ENCODE results near the gene TTC17. TPM values are rescaled to one million over a fixed set of nuclear protein-coding genes. Genes with fewer than 3 reads are reported as not detected.
"Not testable (repeated sequence)": the region's sequence is repeated elsewhere in the genome, so short reads cannot be mapped to it uniquely, and the experiment has no call there.

The TTC17 gene
- total and polyA plus RNA-seq, 10 donors: 31.1 to 208 (median 109) TPM

DNA sequence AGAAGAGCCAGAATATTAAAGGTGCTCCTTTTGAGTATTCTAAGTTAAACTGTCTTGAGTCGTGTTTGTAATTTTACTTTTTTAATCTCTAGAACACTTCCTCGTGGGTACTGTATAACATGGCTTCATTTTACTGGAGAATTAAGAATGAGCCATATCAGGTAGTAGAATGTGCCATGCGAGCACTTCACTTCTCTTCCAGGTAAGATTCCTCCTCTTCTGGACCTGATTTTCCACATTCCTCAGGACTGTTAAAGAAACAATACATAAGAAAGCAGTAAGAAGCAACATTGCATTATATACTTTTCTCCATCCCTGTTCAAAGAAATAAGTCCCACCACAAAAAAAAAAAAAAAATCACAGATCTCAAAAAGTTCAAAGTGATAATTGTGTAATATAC is 37.9 kb downstream of the TTC17 start:
- 87 to 98% (median 93%) methylated on average over 3 of the region's 3 CpGs for WGBS, 5 donors
- Histone ChIP-seq H3K4me3 (no peak overlapping the region), H3K4me1 (no peaks in the 10 kb centered on the region), H3K36me3 (peaks cover 0 to 100% (median 64%) of the 10 kb centered on the region in 6 donors), H3K27ac (no peak overlapping the region), H3K27me3 (replicated peaks in 1 of 7) (no peaks in the 10 kb centered on the region), H3K9me3 (no peaks in the 10 kb centered on the region)
- TF ChIP-seq POLR2AphosphoS5 (IDR thresholded peaks at IDR 0.05): no peak
- DNase-seq: no peak
- intact Hi-C loops (cut with DNase I; ENCODE audit: low total_unique reads): no loop called here

DNA sequence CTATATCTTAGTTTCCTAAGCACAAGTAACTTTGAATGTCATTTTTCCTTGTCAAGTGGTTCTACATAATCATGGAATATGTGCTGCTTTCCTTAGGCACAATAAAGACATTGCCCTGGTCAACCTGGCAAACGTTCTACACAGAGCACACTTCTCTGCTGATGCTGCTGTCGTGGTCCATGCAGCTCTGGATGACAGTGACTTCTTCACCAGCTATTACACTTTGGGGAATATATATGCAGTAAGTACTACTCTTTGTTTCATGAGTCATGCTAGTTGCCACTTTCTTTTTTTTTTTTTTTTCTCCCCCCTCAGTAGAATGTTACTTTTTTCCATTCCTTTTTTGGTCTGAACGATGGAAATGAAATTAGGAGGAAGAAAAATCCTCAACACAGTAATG is 38.5 kb downstream of the TTC17 start:
- peaks cover 0 to 100% (median 65%) of the 10 kb centered on the region in 6 donors for H3K36me3 ChIP-seq
- no peak overlapping the region for H3K27ac ChIP-seq
- no peaks in the 10 kb centered on the region for H3K4me1 ChIP-seq
- no peaks in the 10 kb centered on the region for H3K27me3 ChIP-seq (replicated peaks in 1 of 7)
- WGBS, 5 donors: 89 to 97% (median 90%) methylated on average over 3 of the region's 3 CpGs
- TF ChIP-seq, protein P1, sequence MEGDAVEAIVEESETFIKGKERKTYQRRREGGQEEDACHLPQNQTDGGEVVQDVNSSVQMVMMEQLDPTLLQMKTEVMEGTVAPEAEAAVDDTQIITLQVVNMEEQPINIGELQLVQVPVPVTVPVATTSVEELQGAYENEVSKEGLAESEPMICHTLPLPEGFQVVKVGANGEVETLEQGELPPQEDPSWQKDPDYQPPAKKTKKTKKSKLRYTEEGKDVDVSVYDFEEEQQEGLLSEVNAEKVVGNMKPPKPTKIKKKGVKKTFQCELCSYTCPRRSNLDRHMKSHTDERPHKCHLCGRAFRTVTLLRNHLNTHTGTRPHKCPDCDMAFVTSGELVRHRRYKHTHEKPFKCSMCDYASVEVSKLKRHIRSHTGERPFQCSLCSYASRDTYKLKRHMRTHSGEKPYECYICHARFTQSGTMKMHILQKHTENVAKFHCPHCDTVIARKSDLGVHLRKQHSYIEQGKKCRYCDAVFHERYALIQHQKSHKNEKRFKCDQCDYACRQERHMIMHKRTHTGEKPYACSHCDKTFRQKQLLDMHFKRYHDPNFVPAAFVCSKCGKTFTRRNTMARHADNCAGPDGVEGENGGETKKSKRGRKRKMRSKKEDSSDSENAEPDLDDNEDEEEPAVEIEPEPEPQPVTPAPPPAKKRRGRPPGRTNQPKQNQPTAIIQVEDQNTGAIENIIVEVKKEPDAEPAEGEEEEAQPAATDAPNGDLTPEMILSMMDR (IDR thresholded peaks at IDR 0.05 in 8 of 11, conservative IDR thresholded peaks at IDR 0.05 in 3 of 11): no peak
- TF ChIP-seq POLR2A (IDR thresholded peaks at IDR 0.05) (no peak), POLR2AphosphoS5 (IDR thresholded peaks at IDR 0.05) (no peak)
- intact Hi-C loops (cut with DNase I; ENCODE audit: low total_unique reads): no loop called here
- H3K9me3 ChIP-seq: no peaks in the 10 kb centered on the region
- DNase-seq: no peak
- no peak overlapping the region for H3K4me3 ChIP-seq

DNA sequence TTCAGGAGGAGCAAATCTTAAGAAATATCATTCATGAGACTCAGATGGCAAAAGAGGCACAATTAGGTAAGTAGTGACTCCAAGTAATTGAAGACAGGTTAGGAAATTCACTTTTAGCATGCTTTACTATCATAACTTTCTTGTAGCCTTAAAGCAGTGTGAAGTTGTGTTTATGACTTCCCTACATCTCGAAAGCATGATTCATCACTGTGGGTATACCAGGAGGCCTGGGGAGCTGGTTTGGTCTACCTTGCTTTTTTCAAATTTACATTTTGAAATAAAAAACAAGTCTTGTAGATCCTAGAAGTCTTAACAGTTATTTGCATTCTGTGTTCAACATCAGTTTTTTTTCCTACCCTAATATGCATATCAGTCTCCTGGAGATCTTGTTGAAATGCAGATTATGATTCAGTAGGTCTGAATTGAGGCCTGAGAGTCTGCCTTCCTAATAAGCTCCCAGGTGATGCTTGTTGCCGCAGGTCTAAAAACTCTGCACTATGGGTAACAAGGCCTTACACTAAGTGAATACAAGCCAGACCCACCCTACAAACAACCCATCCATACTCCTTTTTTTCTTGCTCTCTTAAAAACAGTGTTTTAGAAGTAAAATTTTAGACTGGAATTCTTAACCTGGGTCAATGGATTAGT is 41.4 kb downstream of the TTC17 start:
- no peaks in the 10 kb centered on the region for H3K27me3 ChIP-seq (replicated peaks in 1 of 7)
- no peaks in the 10 kb centered on the region for H3K4me1 ChIP-seq
- DNase-seq: no peak
- TF ChIP-seq, protein P1 (IDR thresholded peaks at IDR 0.05 in 8 of 11, conservative IDR thresholded peaks at IDR 0.05 in 3 of 11): no peak
- TF ChIP-seq POLR2AphosphoS5 (IDR thresholded peaks at IDR 0.05): no peak
- no peak for TF ChIP-seq POLR2A (IDR thresholded peaks at IDR 0.05)
- no peak overlapping the region for H3K27ac ChIP-seq
- peaks cover 0 to 100% (median 70%) of the 10 kb centered on the region in 6 donors for H3K36me3 ChIP-seq
- intact Hi-C loops (cut with DNase I; ENCODE audit: low total_unique reads): no loop called here
- H3K4me3 ChIP-seq: no peak overlapping the region
- WGBS, 5 donors: 68 to 100% (median 96%) methylated on average over 2 of the region's 2 CpGs
- no peaks in the 10 kb centered on the region for H3K9me3 ChIP-seq

DNA sequence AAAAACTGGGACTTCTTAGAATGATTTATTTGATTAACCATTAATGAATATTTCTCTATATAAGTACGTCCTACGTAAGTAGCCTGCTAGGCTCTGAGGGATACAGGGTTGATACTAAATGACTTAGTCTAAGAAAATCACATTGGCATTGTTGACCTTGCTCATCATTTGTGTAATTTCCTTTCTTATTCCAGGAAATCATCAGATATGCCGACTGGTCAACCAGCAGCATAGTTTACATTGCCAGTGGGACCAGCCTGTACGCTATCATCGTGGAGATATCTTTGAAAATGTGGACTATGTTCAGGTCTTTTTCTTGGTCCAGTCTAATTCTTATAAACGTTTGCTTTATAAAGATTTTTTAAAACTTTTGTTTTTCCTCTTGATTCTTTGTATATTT is 42.5 kb downstream of the TTC17 start:
- peaks cover 0 to 100% (median 79%) of the 10 kb centered on the region in 6 donors for H3K36me3 ChIP-seq
- intact Hi-C loops (cut with DNase I; ENCODE audit: low total_unique reads): no loop called here

DNA sequence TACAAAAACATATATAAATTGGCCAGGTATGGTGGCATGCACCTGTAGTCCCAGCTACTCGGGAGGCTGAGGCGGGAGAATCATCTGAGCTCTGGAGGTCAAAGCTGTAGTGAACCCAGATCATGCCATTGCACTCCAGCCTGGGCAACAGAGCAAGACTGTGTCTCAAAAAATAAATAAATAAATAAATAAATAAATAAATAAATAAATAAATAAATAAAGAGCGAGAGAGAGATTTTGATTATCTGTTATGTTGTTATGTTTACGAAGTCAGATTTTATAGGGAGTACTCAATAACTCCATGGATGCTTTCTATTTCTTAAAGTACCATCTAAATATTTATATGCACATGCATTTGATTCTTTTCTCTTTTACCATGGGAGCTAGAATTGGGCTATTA is 43.1 kb downstream of the TTC17 start:
- intact Hi-C loops (cut with DNase I; ENCODE audit: low total_unique reads): not testable (repeated sequence)

More for the DNA sequence above, 42.5 kb downstream of the TTC17 start:
- no peak for DNase-seq
- Histone ChIP-seq H3K4me3 (no peak overlapping the region), H3K27me3 (replicated peaks in 1 of 7) (no peaks in the 10 kb centered on the region), H3K4me1 (no peaks in the 10 kb centered on the region), H3K9me3 (no peaks in the 10 kb centered on the region), H3K27ac (no peak overlapping the region)
- WGBS, 5 donors: 91 to 95% (median 93%) methylated on average over 6 of the region's 6 CpGs
- TF ChIP-seq POLR2AphosphoS5 (IDR thresholded peaks at IDR 0.05) (no peak), POLR2A (IDR thresholded peaks at IDR 0.05) (no peak)
- TF ChIP-seq, protein P1 (IDR thresholded peaks at IDR 0.05 in 8 of 11, conservative IDR thresholded peaks at IDR 0.05 in 3 of 11): no peak

More for the DNA sequence above, 43.1 kb downstream of the TTC17 start:
- H3K9me3 ChIP-seq; DNase-seq; H3K27me3 ChIP-seq (replicated peaks in 1 of 7); H3K4me1 ChIP-seq; H3K4me3 ChIP-seq; H3K27ac ChIP-seq: not testable (repeated sequence)
- 94 to 98% (median 97%) methylated on average over 4 of the region's 4 CpGs for WGBS, 5 donors
- H3K36me3 ChIP-seq: peaks cover 0 to 100% (median 79%) of the 10 kb centered on the region in 6 donors

All from spleen (tissue), 11 donors.